GM23338 (cell line): ENCODE data around the gene SH3D19. TPM values are rescaled to one million over a fixed set of nuclear protein-coding genes. Genes with fewer than 3 reads are reported as not detected.

Experiments used
- ATAC-seq: fragments of 200-7000 bp; cut with Tn5 transposase; 3 replicates; pipeline ENCODE4 v1.9.1; 2020
- DNase-seq: peaks from one replicate; pipeline ENCODE4 v3.0.0-alpha.2; 2015; ENCODE audit warnings: low spot score
- H2AFZ ChIP-seq: fragments of 200-600 bp; sonication (generic); 2 replicates; pipeline ENCODE4 v1.8.0; 2016; ENCODE audit warnings: antibody characterized with exemption, mild to moderate bottlenecking, moderate library complexity
- H3F3A ChIP-seq: fragments of 200-600 bp; sonication (generic); replicated peaks from 2 replicates; pipeline ENCODE4 v1.8.0; 2017; ENCODE audit warnings: antibody characterized with exemption, mixed run types, low read depth
- H3K27ac ChIP-seq: fragments of 200-600 bp; sonication (generic); 2 replicates; pipeline ENCODE4 v1.6.1; 2016; ENCODE audit warnings: low read depth
- H3K27me3 ChIP-seq: fragments of 200-600 bp; sonication (generic); 2 replicates; pipeline ENCODE4 v1.8.0; 2016; ENCODE audit warnings: mild to moderate bottlenecking, mixed run types, moderate library complexity; ENCODE audit not compliant: insufficient read depth
- H3K36me3 ChIP-seq: fragments of 200-600 bp; sonication (generic); 2 replicates; pipeline ENCODE4 v1.8.0; 2016; ENCODE audit warnings: mild to moderate bottlenecking; ENCODE audit not compliant: insufficient read depth
- H3K4me1 ChIP-seq: fragments of 200-600 bp; sonication (generic); 2 replicates; pipeline ENCODE4 v1.8.0; 2016; ENCODE audit warnings: mild to moderate bottlenecking, moderate library complexity; ENCODE audit not compliant: insufficient read depth
- H3K4me2 ChIP-seq: fragments of 200-600 bp; sonication (generic); 2 replicates; pipeline ENCODE4 v1.7.1; 2017; ENCODE audit warnings: mixed run types
- H3K4me3 ChIP-seq: fragments of 200-600 bp; sonication (generic); 2 replicates; pipeline ENCODE4 v1.6.1; 2016; ENCODE audit warnings: mixed run types
- H3K79me2 ChIP-seq: fragments of 200-600 bp; sonication (generic); replicated peaks from 2 replicates; pipeline ENCODE4 v1.8.0; 2017; ENCODE audit warnings: mild to moderate bottlenecking; ENCODE audit not compliant: insufficient read depth
- H3K9me2 ChIP-seq: fragments of 200-600 bp; sonication (generic); 2 replicates; pipeline ENCODE4 v1.8.0; 2017; ENCODE audit not compliant: insufficient read depth
- H4K20me1 ChIP-seq: fragments of 200-600 bp; sonication (generic); replicated peaks from 2 replicates; pipeline ENCODE4 v1.8.0; 2017; ENCODE audit warnings: mild to moderate bottlenecking; ENCODE audit not compliant: insufficient read depth
- H3K27ac Mint-ChIP-seq: 2 replicates; pipeline ENCODE4 v1.8.0; 2020; ENCODE audit warnings: inconsistent platforms, mild to moderate bottlenecking, moderate library complexity, mixed read lengths
- H3K27me3 Mint-ChIP-seq: 3 replicates; pipeline ENCODE4 v1.8.0; 2022; ENCODE audit warnings: low read depth, mild to moderate bottlenecking, moderate library complexity, mixed read lengths, inconsistent platforms; ENCODE audit not compliant: insufficient read depth, poor library complexity
- H3K36me3 Mint-ChIP-seq: 3 replicates; pipeline ENCODE4 v1.8.0; 2021; ENCODE audit warnings: low read depth, mild to moderate bottlenecking, inconsistent platforms, moderate library complexity, mixed read lengths
- H3K4me1 Mint-ChIP-seq: 3 replicates; pipeline ENCODE4 v1.8.0; 2020; ENCODE audit warnings: mild to moderate bottlenecking, inconsistent platforms, mixed read lengths
- H3K4me3 Mint-ChIP-seq: 3 replicates; pipeline ENCODE4 v1.8.0; 2021; ENCODE audit warnings: moderate library complexity, mild to moderate bottlenecking, inconsistent platforms, mixed read lengths
- H3K9me3 Mint-ChIP-seq: 3 replicates; pipeline ENCODE4 v1.8.0; 2020; ENCODE audit warnings: moderate library complexity, mild to moderate bottlenecking, inconsistent platforms, mixed read lengths
- ETS1 ChIP-seq: IDR thresholded peaks from 2 replicates; pipeline ENCODE4 v1.6.1; 2016; ENCODE audit warnings: antibody characterized with exemption
- EZH2 ChIP-seq: fragments of 200-600 bp; sonication (generic); IDR thresholded peaks from one replicate; pipeline ENCODE4 v1.8.0; 2017; ENCODE audit warnings: antibody characterized with exemption, mild to moderate bottlenecking, low read depth; ENCODE audit not compliant: unreplicated experiment
- EZH2phosphoT487 ChIP-seq: fragments of 200-600 bp; sonication (generic); IDR thresholded peaks from one replicate; pipeline ENCODE4 v1.8.1; 2018; ENCODE audit warnings: antibody characterized with exemption; ENCODE audit not compliant: unreplicated experiment
- POLR2AphosphoS5 ChIP-seq: IDR thresholded peaks from 2 replicates; pipeline ENCODE4 v1.6.1; 2016; ENCODE audit warnings: antibody characterized with exemption, low read depth
- STAT1 ChIP-seq: IDR thresholded peaks from one replicate; pipeline ENCODE4 v1.6.1; 2016; ENCODE audit warnings: antibody characterized with exemption; ENCODE audit not compliant: unreplicated experiment
- ZNF331 ChIP-seq: fragments of 250-450 bp; sonication (Bioruptor Pico); IDR thresholded peaks from 2 replicates; pipeline ENCODE4 v1.5.0; 2020; ENCODE audit warnings: low read depth, mild to moderate bottlenecking, moderate library complexity
- ZNF462 ChIP-seq: fragments of 250-450 bp; sonication (Bioruptor Pico); IDR thresholded peaks from 2 replicates; pipeline ENCODE4 v1.5.0; 2020; ENCODE audit warnings: mild to moderate bottlenecking, moderate library complexity
- polyA plus RNA-seq: library from polyadenylated mRNA; unstranded; fragments of >200 nt; fragmentation: Nextera tagmentation; extraction: Ambion mirVana; gene quantifications from 2 replicates; pipeline ENCODE4 v1.2.1, GENCODE V29; 2016
- total RNA-seq: library from RNA; depleted of rRNA; stranded (reverse); fragments of >200 nt; shearing (Covaris generic); gene quantifications from 2 replicates; pipeline ENCODE4 v1.2.3, GENCODE V29; 2014

The SH3D19 gene
- total and polyA plus RNA-seq, 2 experiments from 2014 or later, result 25.3 to 57.4 TPM

GRCh38 chr4:151226004-151226932, 99.1 kb downstream of the SH3D19 start (continued):
- TF ChIP-seq ZNF462 (CRISPR knock-in tag), result no peak
- no peak for TF ChIP-seq ETS1

- Mint-ChIP-seq H3K27me3 (peaks cover 2% of the 10 kb centered on the region), H3K9me3 (no peaks in the 10 kb centered on the region), H3K27ac (no peak overlapping the region), H3K4me1 (peaks cover 28% of the 10 kb centered on the region), H3K36me3 (peaks cover 16% of the 10 kb centered on the region), H3K4me3 (no peak overlapping the region)
- no peaks in the 10 kb centered on the region; the same call in 1 of the 2 replicates for H3K79me2 ChIP-seq
- no peak for ATAC-seq
- H3K27me3 ChIP-seq, result no peaks in the 10 kb centered on the region
- no peaks in the 10 kb centered on the region for H4K20me1 ChIP-seq
- H3K4me1 ChIP-seq, result no peaks in the 10 kb centered on the region
- no peak overlapping the region for H3K27ac ChIP-seq
- no peaks in the 10 kb centered on the region for H3F3A ChIP-seq
- no peak overlapping the region for H3K4me2 ChIP-seq
- H3K9me2 ChIP-seq, result no peaks in the 10 kb centered on the region
- H3K4me3 ChIP-seq, result no peak overlapping the region
- H2AFZ ChIP-seq, result no peak overlapping the region
- DNase-seq, result no peak
- H3K36me3 ChIP-seq, result no peaks in the 10 kb centered on the region
- TF ChIP-seq STAT1 (no peak), POLR2AphosphoS5 (no peak), ZNF462 (CRISPR knock-in tag) (no peak), ZNF331 (CRISPR knock-in tag) (no peak), EZH2 (no peak), EZH2phosphoT487 (no peak)
Measured at GRCh38 chr4:151223465-151223864, 101.9 kb downstream of the SH3D19 start.
